ENCODE results near the gene CARD11.

The CARD11 gene

DNA sequence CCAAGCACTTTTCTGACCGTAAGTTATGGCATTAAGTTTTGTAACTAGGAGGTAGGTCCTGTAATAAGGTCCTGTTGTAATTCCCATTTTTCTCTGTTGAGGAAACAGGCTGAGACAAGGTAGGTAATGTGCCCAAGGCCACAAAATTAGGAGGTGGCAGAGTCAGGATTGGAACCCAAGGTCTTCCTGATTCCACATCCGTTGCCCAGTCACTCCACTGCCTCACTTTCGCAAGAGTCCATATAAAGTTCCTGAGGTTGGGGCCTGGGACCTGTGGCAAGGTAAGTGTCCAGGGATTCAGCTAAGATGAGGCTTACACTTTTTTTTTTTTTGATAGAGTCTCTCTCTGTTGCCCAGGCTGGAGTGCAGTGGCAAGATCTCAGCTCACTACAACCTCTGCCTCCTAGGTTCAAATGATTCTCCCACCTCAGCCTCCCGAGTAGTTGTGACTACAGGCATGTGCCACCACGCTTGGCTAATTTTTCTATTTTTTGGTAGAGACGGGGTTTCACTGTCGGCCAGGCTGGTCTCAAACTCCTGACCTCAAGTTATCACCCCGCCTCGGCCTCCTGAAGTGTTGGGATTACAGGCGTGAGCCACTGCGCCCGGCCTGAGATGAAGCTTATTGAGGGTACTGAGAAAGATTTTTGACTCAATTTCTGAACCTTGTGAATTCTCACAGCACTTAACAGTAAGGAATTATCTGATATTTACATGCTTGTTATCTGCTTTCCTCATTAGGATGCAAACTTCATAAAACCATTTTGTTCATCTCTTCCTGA is 179.3 kb downstream of the CARD11 start:
- DNase-seq, result peak; percentile 42

DNA sequence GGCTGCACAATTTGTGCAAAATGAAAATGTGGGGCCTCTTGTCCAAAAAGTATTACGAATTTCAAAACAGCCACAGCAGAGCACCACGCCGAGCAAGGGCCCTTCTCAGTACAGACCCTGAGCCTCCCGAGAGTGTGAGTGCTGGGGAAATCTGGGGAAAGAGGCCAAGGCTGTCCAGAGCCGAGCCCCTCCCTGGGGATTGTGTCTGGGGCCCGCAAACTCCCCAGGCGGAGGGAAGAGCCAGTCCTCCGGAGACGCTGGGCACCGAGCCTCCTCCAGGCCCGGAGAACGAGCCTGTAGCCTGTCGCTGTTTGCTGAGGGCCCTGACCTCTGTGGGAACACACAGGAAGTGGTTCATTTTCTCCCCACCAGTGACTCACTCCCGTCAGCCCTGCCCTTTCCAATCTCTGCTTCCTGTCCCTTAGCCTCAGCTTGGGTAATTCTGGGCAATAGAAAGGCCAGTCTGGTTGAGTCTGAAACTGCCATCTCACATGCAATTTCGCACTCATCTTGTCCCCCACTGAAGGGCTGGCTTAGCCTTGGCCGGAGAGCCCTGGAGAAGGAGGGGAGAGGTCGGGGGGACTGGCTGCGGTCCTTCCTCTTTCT is 180.1 kb downstream of the CARD11 start:
- DNase-seq, result peak; percentile 97

DNA sequence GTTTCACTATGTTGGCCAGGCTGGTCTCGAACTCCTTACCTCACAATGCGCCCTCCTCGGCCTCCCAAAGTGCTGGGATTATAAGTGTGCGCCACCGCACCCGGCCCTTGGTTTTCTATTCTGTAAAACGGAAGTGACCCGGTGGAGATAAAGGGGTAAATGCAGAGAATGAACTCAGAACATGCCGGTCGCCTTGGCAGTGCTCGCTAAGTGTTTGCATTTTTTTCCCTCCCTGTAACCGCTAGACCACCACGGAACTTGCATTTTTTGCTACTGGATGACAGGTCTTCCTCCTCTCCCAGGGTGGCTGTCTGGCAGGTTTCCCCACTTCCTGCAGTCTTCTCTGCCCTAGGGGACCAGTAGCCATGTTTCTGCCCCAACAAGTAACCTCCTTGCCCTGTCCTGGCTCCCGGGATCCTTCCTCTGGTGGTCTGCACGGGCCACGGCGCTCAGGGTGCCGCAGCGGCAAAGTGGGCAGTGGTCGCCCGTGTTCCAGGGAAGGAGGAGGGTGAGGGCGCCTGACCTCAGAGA is 180.8 kb downstream of the CARD11 start:
- DNase-seq, result peak; percentile 33

DNA sequence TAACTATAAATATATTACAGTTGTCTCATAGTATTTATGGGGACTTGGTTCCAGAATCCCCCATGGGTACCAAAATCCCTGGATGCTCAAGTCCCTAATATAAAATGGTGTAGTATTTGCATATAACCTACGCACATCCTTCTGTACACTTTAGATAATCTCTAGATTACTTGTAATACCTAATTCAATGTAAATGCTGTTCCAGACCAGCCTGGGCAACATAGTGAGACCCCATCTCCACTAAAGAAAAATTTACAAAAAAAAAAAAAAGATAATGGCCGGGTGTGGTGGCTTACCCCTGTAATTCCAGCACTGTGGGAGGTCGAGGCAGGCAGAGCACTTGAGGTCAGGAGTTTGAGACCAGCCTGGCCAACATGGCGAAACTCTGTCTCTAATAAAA is 182.2 kb downstream of the CARD11 start:
- no peak for DNase-seq

DNA sequence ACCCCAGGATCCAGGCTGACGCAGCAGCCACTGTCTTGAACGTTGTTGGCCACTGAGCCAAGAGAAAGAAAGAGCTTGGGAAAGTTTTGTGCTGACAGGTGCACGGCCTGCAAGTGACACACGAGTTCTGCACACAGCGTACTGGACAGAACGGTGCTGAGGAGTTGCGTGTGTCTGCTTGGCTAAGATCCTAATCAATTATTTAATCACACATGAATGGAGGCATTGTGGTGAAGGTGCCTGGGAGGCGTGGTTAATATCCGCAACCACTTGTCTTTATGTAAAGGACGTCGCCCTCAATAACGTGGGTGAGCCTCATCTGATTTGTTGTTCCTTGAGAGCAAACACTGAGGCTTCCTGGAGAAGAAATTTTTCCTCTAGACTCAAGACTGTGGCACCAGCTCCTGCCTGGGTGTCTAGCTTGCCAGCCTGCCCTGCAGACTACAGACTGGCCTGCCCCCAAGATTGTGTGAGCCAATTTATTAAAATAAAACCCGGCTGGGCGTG is 183.0 kb downstream of the CARD11 start:
- no peak for DNase-seq

DNA sequence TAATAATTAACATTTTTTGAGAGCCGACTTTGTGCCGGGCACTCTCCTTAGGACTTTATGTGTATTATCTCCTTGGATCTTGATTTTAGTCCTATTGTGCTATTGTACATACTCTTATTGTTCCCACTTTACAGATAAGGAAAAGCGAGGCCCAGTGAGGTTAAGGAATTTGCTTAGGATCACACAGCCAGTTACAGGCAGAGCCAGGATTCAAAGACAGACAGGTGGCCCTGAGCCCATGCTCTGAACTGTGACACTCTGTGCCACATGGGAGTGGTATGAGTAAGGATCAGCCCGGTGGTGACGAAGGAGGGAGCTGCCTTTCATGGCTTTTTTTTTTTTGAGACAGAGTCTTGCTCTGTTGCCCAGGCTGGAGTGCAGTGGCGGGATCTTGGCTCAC is 183.7 kb downstream of the CARD11 start:
- DNase-seq, result no peak

DNA sequence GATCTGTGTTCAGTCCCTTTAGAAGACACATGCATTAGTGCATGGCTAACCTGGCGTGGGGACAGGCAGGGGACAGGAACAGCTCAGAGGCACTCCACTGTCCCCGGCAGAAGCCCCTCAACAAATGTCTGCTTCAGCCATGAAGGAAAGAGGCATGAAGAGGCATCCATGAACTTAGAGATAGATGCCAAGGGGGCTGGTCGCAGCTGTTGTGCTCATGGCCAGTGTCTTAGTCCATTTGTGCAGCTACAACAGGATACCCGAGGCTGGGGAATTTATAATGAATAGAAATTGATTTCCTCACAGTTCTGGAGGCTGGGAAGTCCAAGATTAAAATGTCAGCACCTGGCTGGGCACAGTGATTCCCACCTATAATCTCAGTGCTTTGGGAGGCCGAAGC is 185.0 kb downstream of the CARD11 start:
- no peak for DNase-seq

DNA sequence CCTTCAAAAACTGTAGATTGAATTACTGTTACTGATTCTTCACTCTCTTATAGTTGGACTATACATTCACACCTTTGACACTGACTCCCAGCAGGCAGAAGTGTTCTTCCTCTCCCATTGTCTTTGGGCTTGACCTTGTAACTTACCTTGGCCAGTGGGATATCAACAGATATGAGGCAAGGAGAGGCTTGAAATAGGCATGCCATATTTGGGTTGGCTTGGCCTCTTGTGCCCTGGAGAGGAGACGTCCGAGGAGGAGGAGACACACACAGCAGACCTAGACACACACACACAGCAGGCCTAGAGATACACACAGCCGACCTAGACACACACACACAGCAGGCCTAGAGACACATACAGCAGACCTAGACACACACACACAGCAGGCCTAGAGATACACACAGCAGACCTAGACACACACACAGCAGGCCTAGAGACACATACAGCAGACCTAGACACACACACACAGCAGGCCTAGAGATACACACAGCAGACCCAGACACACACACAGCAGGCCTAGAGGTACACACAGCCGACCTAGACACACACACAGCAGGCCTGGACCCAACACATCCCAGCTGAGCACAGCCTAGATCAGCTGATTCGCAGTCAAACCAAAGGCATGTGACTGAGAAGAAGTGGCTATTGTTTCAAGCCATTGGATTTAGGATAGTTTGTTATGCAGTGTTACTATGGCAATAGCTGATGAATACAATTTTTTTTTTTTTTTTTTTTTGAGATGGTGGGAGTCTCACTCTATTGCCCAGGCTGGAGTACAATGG is 187.1 kb downstream of the CARD11 start:
- no peak for DNase-seq
